ENCODE measurements around the gene PPP1R26. TPM values are rescaled to one million over a fixed set of nuclear protein-coding genes. Genes with fewer than 3 reads are reported as not detected.
A peak's percentile ranks its signal among the peaks of the same experiment; 100 is the strongest.

Gene PPP1R26
- total and polyA plus RNA-seq, 2 experiments from 2014 or later = 10.7 to 49.8 TPM

- no peak for TF ChIP-seq JUNB (IDR thresholded peaks at IDR 0.05; ENCODE audit: unreplicated experiment)
- no peak for TF ChIP-seq REST (IDR thresholded peaks at IDR 0.05; ENCODE audit: unreplicated experiment)
- no peak for TF ChIP-seq ETS1 (IDR thresholded peaks at IDR 0.05)
- TF ChIP-seq POLR2AphosphoS5 (IDR thresholded peaks at IDR 0.05; ENCODE audit: low read depth) = no peak
- no peak for TF ChIP-seq EZH2phosphoT487 (IDR thresholded peaks at IDR 0.05; ENCODE audit: unreplicated experiment)
Measured at GRCh38 chr9:135476561-135477355, 2.8 kb upstream of the PPP1R26 start (continued).

GRCh38 chr9:135478191-135478590, 1.4 kb upstream of the PPP1R26 start:
- Mint-ChIP-seq H3K27ac (no peak overlapping the region), H3K9me3 (no peaks in the 10 kb centered on the region), H3K27me3 (ENCODE audit: insufficient read depth, low read depth, poor library complexity) (peaks cover 9% of the 10 kb centered on the region), H3K4me3 (peak overlapping the region; percentile 81), H3K4me1 (peaks cover 9% of the 10 kb centered on the region), H3K36me3 (ENCODE audit: low read depth) (peaks cover 2% of the 10 kb centered on the region; the same call in 1 of the 3 replicates)
- Histone ChIP-seq H3K36me3 (ENCODE audit: insufficient read depth) (no peaks in the 10 kb centered on the region), H3K27ac (ENCODE audit: low read depth) (no peak overlapping the region), H3K4me1 (ENCODE audit: insufficient read depth) (peaks cover 10% of the 10 kb centered on the region), H3K9me2 (ENCODE audit: insufficient read depth) (no peaks in the 10 kb centered on the region), H2AFZ (no peak overlapping the region), H3K4me3 (peak overlapping the region; percentile 65; the same call in 1 of the 2 replicates), H4K20me1 (replicated peaks; ENCODE audit: insufficient read depth) (peaks cover 7% of the 10 kb centered on the region; the same call in 1 of the 2 replicates), H3K4me2 (peak overlapping the region; percentile 70; the same call in 1 of the 2 replicates), H3F3A (replicated peaks; ENCODE audit: low read depth) (peaks cover 12% of the 10 kb centered on the region; the same call in 1 of the 2 replicates), H3K27me3 (ENCODE audit: insufficient read depth) (no peaks in the 10 kb centered on the region), H3K79me2 (replicated peaks; ENCODE audit: insufficient read depth) (peaks cover 31% of the 10 kb centered on the region)
- DNase-seq (ENCODE audit: low spot score) (no peak), ATAC-seq (no peak)
- TF ChIP-seq ZNF462 (CRISPR knock-in tag; IDR thresholded peaks at IDR 0.05) = no peak
- no peak for TF ChIP-seq ZNF114 (CRISPR knock-in tag; IDR thresholded peaks at IDR 0.05)
- TF ChIP-seq EZH2 (IDR thresholded peaks at IDR 0.05; ENCODE audit: low read depth, unreplicated experiment) = no peak
- TF ChIP-seq NANOG (IDR thresholded peaks at IDR 0.05; ENCODE audit: borderline replicate concordance) = no peak
- no peak for TF ChIP-seq ZNF331 (CRISPR knock-in tag; IDR thresholded peaks at IDR 0.05; ENCODE audit: low read depth)
- TF ChIP-seq CTCF (conservative IDR thresholded peaks at IDR 0.05; ENCODE audit: low read depth in 2 of 2) = no peak

Measured in GM23338 (cell line).